Esophagus muscularis mucosa (tissue), 4 donors: ENCODE data around the gene CHN1.

Experiments
- CTCF ChIP-seq, 3 experiments: fragments of 200-600 bp in 2 of 3; fragments of 450-650 bp in 1 of 3; sonication (generic) in 2 of 3; IDR thresholded peaks; one replicate each; pipeline ENCODE4 v1.5.1; 2017 to 2019; ENCODE audit warnings: antibody characterized with exemption in 3 of 3, mild to moderate bottlenecking in 2 of 3, moderate library complexity in 1 of 3
- EP300 ChIP-seq: sonication (generic); formaldehyde crosslinking; IDR thresholded peaks from one replicate; pipeline ENCODE4 v1.6.1; 2017; ENCODE audit warnings: antibody characterized with exemption
- POLR2A ChIP-seq: fragments of 450-650 bp; IDR thresholded peaks from one replicate; pipeline ENCODE4 v1.6.1; 2017; ENCODE audit warnings: antibody characterized with exemption, moderate library complexity, mild to moderate bottlenecking, low read depth
- POLR2AphosphoS5 ChIP-seq, 2 donors: sonication (generic); formaldehyde crosslinking; IDR thresholded peaks; one replicate each; pipeline ENCODE4 v1.6.1; 2017; ENCODE audit warnings: antibody characterized with exemption in 2 of 2

DNA sequence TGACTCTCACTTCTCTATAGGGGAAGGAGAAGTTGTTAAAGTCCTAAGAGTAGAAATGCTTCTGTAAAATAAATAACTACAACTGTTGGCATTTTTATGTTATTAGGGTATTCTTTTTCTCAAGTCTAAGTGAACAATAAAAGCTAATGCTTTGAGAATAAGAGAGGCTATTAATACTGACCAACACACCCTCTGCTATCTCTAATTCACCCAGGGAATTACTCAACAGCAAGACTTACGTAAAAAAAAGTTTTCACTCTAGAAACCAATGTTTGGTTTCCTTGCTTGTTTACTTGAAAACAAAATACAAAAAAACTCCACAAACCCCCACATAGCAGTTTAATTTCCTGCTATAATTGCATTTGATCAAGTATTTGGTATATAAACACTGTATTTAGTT, 25.2 kb downstream of the CHN1 start:
- no peak for TF ChIP-seq CTCF (IDR thresholded peaks at IDR 0.05)
- TF ChIP-seq POLR2A: no peak
- no peak for TF ChIP-seq POLR2AphosphoS5 (IDR thresholded peaks at IDR 0.05)
- no peak for TF ChIP-seq EP300
